ENCODE results near the gene HMX2.
A peak's percentile ranks its signal among the peaks of the same experiment; 100 is the strongest.

DNA sequence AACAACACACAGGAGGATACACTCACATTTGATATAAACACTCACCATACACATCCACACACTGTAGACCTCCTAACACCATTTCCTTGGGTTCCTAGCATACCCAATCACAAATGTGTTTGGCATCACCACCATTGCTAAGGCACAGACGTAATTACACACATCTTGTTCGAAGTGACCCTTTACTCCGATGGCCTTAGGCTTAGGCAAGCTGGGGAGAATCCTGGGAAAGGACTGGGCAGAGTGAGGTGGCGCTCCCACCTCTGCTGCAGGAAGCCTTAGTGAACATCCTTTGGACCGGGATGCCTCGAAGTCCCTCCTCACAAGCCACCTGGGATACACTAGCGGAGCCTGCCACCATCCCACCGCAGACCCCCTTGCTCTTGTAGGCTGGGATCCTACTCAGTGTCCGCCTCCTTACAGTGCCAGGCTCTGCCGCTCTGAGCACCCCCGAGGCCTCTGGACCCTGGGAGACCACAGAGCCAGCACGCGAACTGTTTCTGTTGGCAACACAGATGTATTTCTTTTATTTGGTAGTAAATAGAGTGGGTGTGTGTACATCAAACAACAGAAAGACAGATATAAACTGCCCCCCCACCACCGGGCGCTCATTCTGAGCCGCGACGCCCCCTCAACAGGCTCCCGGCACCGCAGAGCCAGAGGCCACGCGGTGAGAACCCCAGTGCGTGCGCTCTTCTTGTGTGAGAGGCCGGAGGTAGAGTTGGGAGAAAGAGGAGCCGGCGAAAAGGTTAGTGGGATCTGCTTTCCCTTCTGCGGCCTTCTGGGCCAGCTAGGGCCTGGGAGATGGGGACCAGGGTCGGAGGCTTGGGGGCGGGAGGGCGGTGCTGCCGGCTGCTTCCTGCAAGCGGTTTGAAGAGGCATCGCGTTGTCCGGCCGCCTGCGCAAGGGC lies 5.9 kb upstream of the HMX2 start:
- TF ChIP-seq EZH2 (IDR thresholded peaks at IDR 0.05; ENCODE audit: insufficient read depth, poor library complexity, severe bottlenecking): peak; percentile 43
- no peak for TF ChIP-seq EZH2phosphoT487 (IDR thresholded peaks at IDR 0.05; ENCODE audit: insufficient read depth, low read depth)
